Measurements from ENCODE around the gene ANKRD44. TPM values are rescaled to one million over a fixed set of nuclear protein-coding genes. Genes with fewer than 3 reads are reported as not detected.

ANKRD44 gene
- total RNA-seq, 1 experiment from 2014 or later = 0.68 TPM

DNA sequence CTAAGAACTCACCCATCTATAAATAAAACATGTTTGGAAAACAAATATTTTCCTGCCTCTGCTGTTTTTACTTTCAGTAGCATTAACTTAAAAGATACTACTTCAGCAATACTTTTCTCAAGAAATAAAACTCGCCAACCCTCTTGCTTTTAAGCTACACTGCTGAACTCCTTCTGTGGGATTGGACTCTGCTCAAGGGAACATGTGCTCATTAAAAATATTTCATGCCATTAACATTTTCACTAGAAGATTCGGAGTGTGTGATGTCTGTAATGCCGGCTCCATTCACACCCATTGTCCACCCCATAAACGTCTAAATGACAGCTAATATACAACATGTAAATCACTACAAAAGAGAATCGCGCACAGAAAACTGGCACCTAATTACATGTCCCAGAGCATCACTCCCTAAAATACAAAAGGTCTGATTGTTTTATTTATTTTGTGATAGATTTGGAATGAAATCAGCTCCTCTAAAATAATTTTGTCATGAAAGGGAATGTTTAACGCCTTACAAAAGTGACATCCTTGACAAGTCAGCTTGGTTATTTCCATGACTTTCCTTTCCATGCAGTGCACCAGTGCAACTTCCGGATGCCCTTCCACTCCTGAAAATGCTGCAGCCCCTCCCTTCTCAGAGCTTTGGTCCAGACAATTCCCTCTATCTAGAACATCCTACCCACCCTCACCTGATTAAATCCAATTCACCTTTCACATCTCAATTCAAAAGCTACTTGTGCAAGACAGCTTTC lies 73.1 kb downstream of the ANKRD44 start (continued):
- TF ChIP-seq NFYB (CRISPR knock-in tag; conservative IDR thresholded peaks at IDR 0.05; ENCODE audit: low read depth) = no peak
- TF ChIP-seq, protein P1, sequence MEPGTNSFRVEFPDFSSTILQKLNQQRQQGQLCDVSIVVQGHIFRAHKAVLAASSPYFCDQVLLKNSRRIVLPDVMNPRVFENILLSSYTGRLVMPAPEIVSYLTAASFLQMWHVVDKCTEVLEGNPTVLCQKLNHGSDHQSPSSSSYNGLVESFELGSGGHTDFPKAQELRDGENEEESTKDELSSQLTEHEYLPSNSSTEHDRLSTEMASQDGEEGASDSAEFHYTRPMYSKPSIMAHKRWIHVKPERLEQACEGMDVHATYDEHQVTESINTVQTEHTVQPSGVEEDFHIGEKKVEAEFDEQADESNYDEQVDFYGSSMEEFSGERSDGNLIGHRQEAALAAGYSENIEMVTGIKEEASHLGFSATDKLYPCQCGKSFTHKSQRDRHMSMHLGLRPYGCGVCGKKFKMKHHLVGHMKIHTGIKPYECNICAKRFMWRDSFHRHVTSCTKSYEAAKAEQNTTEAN (CRISPR knock-in tag; IDR thresholded peaks at IDR 0.05) = no peak
- TF ChIP-seq, protein P2, sequence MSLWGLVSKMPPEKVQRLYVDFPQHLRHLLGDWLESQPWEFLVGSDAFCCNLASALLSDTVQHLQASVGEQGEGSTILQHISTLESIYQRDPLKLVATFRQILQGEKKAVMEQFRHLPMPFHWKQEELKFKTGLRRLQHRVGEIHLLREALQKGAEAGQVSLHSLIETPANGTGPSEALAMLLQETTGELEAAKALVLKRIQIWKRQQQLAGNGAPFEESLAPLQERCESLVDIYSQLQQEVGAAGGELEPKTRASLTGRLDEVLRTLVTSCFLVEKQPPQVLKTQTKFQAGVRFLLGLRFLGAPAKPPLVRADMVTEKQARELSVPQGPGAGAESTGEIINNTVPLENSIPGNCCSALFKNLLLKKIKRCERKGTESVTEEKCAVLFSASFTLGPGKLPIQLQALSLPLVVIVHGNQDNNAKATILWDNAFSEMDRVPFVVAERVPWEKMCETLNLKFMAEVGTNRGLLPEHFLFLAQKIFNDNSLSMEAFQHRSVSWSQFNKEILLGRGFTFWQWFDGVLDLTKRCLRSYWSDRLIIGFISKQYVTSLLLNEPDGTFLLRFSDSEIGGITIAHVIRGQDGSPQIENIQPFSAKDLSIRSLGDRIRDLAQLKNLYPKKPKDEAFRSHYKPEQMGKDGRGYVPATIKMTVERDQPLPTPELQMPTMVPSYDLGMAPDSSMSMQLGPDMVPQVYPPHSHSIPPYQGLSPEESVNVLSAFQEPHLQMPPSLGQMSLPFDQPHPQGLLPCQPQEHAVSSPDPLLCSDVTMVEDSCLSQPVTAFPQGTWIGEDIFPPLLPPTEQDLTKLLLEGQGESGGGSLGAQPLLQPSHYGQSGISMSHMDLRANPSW (CRISPR knock-in tag; conservative IDR thresholded peaks at IDR 0.05; ENCODE audit: low read depth) = no peak
- no peak for TF ChIP-seq RELA (CRISPR knock-in tag; IDR thresholded peaks at IDR 0.05; ENCODE audit: borderline replicate concordance)

DNA sequence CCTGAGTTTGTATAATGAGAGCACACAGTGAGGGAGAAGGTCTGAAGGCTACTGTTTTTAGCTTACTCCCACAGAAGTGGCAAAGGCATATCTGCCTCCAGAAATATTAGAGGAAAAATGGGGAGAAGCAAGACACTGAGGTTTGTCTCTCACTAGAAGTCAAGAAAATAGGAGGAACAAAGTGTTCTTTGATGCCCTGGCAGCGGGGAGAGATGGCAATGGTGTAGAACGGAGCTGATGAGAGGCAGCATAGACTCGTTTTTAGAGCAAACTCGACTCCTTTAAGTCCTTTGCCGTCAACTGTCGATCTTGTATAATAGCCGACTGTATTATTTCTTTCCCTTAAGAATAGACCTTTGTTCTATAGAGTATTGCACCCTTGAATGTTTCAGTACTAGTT lies 73.8 kb downstream of the ANKRD44 start:
- ATAC-seq (no peak), DNase-seq (ENCODE audit: low spot score) (no peak)
- H3K36me3 Mint-ChIP-seq = no peaks in the 10 kb centered on the region
- H3K27me3 Mint-ChIP-seq (ENCODE audit: low read depth) = no peaks in the 10 kb centered on the region
- H3K9me3 Mint-ChIP-seq = no peaks in the 10 kb centered on the region
- no peak overlapping the region for H3K4me3 Mint-ChIP-seq
- peaks cover 7% of the 10 kb centered on the region for H3K4me1 Mint-ChIP-seq
- no peak overlapping the region for H3K27ac Mint-ChIP-seq
- CTCF ChIA-PET = no interaction called here
- POLR2A ChIA-PET = no interaction called here
- TF ChIP-seq ATF1 (CRISPR knock-in tag; IDR thresholded peaks at IDR 0.05) = no peak

DNA sequence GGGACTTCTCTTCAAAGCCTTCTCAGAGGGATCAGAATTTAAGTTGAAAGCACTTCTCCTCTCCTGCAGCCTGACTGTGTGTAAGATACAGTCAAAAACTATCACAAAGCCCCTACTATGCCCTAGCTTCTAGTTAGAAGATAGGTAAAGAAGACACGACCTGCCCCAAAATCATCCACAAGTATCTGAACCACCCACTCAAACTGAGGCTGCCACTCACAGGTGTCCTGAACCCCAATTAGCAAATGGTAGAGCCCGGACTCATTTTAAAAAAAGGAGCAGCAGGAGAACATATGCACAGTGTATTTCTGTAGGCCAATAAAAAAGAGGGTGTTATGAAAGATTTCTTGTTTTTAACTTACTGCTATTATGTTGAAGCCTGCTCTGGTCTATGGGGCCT lies 74.4 kb downstream of the ANKRD44 start:
- Mint-ChIP-seq H3K27ac (no peak overlapping the region), H3K27me3 (ENCODE audit: low read depth) (no peaks in the 10 kb centered on the region), H3K9me3 (no peaks in the 10 kb centered on the region), H3K4me1 (peaks cover 7% of the 10 kb centered on the region), H3K4me3 (no peak overlapping the region), H3K36me3 (no peaks in the 10 kb centered on the region)
- no peak for DNase-seq (ENCODE audit: low spot score)
- TF ChIP-seq ZNF317 (CRISPR knock-in tag; IDR thresholded peaks at IDR 0.05; ENCODE audit: borderline replicate concordance, low read depth) (no peak), ZNF396 (CRISPR knock-in tag; IDR thresholded peaks at IDR 0.05; ENCODE audit: borderline replicate concordance) (no peak), TCF7 (CRISPR knock-in tag; IDR thresholded peaks at IDR 0.05; ENCODE audit: low read depth) (no peak), HMGA2 (CRISPR knock-in tag; IDR thresholded peaks at IDR 0.05) (no peak), ZNF423 (CRISPR knock-in tag; IDR thresholded peaks at IDR 0.05) (no peak), CREB1 (CRISPR knock-in tag; IDR thresholded peaks at IDR 0.05) (no peak), ZNF232 (CRISPR knock-in tag; IDR thresholded peaks at IDR 0.05) (no peak), CBFB (CRISPR knock-in tag; IDR thresholded peaks at IDR 0.05; ENCODE audit: low read depth) (no peak), OVOL2 (CRISPR knock-in tag; IDR thresholded peaks at IDR 0.05; ENCODE audit: borderline replicate concordance) (no peak), ZNF121 (CRISPR knock-in tag; IDR thresholded peaks at IDR 0.05) (no peak), TEAD4 (CRISPR knock-in tag; IDR thresholded peaks at IDR 0.05) (no peak), PRRX2 (CRISPR knock-in tag; IDR thresholded peaks at IDR 0.05) (no peak), SP1 (CRISPR knock-in tag; conservative IDR thresholded peaks at IDR 0.05) (no peak), MXD4 (CRISPR knock-in tag; IDR thresholded peaks at IDR 0.05; ENCODE audit: borderline replicate concordance) (no peak)
- TF ChIP-seq, protein P3, sequence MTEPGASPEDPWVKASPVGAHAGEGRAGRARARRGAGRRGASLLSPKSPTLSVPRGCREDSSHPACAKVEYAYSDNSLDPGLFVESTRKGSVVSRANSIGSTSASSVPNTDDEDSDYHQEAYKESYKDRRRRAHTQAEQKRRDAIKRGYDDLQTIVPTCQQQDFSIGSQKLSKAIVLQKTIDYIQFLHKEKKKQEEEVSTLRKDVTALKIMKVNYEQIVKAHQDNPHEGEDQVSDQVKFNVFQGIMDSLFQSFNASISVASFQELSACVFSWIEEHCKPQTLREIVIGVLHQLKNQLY (CRISPR knock-in tag; IDR thresholded peaks at IDR 0.05) = no peak
- TF ChIP-seq, protein P4, sequence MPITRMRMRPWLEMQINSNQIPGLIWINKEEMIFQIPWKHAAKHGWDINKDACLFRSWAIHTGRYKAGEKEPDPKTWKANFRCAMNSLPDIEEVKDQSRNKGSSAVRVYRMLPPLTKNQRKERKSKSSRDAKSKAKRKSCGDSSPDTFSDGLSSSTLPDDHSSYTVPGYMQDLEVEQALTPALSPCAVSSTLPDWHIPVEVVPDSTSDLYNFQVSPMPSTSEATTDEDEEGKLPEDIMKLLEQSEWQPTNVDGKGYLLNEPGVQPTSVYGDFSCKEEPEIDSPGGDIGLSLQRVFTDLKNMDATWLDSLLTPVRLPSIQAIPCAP (CRISPR knock-in tag; IDR thresholded peaks at IDR 0.05) = no peak
- TF ChIP-seq, protein P5, sequence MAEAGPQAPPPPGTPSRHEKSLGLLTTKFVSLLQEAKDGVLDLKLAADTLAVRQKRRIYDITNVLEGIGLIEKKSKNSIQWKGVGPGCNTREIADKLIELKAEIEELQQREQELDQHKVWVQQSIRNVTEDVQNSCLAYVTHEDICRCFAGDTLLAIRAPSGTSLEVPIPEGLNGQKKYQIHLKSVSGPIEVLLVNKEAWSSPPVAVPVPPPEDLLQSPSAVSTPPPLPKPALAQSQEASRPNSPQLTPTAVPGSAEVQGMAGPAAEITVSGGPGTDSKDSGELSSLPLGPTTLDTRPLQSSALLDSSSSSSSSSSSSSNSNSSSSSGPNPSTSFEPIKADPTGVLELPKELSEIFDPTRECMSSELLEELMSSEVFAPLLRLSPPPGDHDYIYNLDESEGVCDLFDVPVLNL (CRISPR knock-in tag; IDR thresholded peaks at IDR 0.05; ENCODE audit: borderline replicate concordance, low read depth) = no peak
- ChIA-PET POLR2A (no interaction called here), CTCF (no interaction called here)
- no peak for ATAC-seq
